Nephron progenitor cell (in vitro differentiated cells): ENCODE measurements around the gene NTM.

Experiments used
- DNase-seq: peaks from one replicate; pipeline ENCODE4 v3.0.0; 2021
- H3K27ac Mint-ChIP-seq: 2 replicates; pipeline ENCODE4 v1.8.0; 2021; ENCODE audit warnings: mild to moderate bottlenecking, moderate library complexity, mixed read lengths
- H3K27me3 Mint-ChIP-seq: 2 replicates; pipeline ENCODE4 v1.8.0; 2021; ENCODE audit warnings: mild to moderate bottlenecking, low read depth, mixed read lengths; ENCODE audit not compliant: poor library complexity
- H3K36me3 Mint-ChIP-seq: 2 replicates; pipeline ENCODE4 v1.8.0; 2021; ENCODE audit warnings: low read depth, mixed read lengths
- H3K4me1 Mint-ChIP-seq: 2 replicates; pipeline ENCODE4 v1.8.0; 2021; ENCODE audit warnings: mixed read lengths
- H3K4me3 Mint-ChIP-seq: 2 replicates; pipeline ENCODE4 v1.8.0; 2021; ENCODE audit warnings: mild to moderate bottlenecking, moderate library complexity, mixed read lengths
- H3K9me3 Mint-ChIP-seq: 2 replicates; pipeline ENCODE4 v1.8.0; 2021; ENCODE audit warnings: mild to moderate bottlenecking, moderate library complexity, mixed read lengths
- TF ChIP-seq, protein P1 (sequence below): fragments of 200-600 bp; sonication (generic); IDR thresholded peaks from 2 replicates; pipeline ENCODE4 v1.5.0; 2021; ENCODE audit warnings: antibody characterized with exemption

The NTM gene

GRCh38 chr11:131595797-131596196, 225.4 kb downstream of the NTM start:
- Mint-ChIP-seq H3K36me3 (no peaks in the 10 kb centered on the region), H3K27me3 (peaks cover 5% of the 10 kb centered on the region), H3K4me1 (peaks cover 79% of the 10 kb centered on the region), H3K27ac (no peak overlapping the region), H3K9me3 (no peaks in the 10 kb centered on the region), H3K4me3 (no peak overlapping the region)
- TF ChIP-seq, protein P1, sequence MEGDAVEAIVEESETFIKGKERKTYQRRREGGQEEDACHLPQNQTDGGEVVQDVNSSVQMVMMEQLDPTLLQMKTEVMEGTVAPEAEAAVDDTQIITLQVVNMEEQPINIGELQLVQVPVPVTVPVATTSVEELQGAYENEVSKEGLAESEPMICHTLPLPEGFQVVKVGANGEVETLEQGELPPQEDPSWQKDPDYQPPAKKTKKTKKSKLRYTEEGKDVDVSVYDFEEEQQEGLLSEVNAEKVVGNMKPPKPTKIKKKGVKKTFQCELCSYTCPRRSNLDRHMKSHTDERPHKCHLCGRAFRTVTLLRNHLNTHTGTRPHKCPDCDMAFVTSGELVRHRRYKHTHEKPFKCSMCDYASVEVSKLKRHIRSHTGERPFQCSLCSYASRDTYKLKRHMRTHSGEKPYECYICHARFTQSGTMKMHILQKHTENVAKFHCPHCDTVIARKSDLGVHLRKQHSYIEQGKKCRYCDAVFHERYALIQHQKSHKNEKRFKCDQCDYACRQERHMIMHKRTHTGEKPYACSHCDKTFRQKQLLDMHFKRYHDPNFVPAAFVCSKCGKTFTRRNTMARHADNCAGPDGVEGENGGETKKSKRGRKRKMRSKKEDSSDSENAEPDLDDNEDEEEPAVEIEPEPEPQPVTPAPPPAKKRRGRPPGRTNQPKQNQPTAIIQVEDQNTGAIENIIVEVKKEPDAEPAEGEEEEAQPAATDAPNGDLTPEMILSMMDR = no peak
- no peak for DNase-seq

GRCh38 chr11:131597890-131598289, 227.5 kb downstream of the NTM start:
- Mint-ChIP-seq H3K4me1 (peaks cover 58% of the 10 kb centered on the region), H3K36me3 (no peaks in the 10 kb centered on the region), H3K27me3 (peaks cover 9% of the 10 kb centered on the region), H3K4me3 (no peak overlapping the region), H3K9me3 (no peaks in the 10 kb centered on the region), H3K27ac (no peak overlapping the region)
- no peak for DNase-seq
- TF ChIP-seq, protein P1 = no peak

- peak overlapping the region; percentile 83 for H3K27ac Mint-ChIP-seq
- no peaks in the 10 kb centered on the region for H3K36me3 Mint-ChIP-seq
- peaks cover 54% of the 10 kb centered on the region for H3K4me1 Mint-ChIP-seq
- H3K9me3 Mint-ChIP-seq = no peaks in the 10 kb centered on the region
- TF ChIP-seq, protein P1 = no peak
- H3K27me3 Mint-ChIP-seq = peaks cover 9% of the 10 kb centered on the region
- no peak overlapping the region for H3K4me3 Mint-ChIP-seq
- DNase-seq = no peak
Measured at GRCh38 chr11:131598305-131598704, 227.9 kb downstream of the NTM start.

- no peak overlapping the region for H3K27ac Mint-ChIP-seq
- peaks cover 47% of the 10 kb centered on the region for H3K4me1 Mint-ChIP-seq
- H3K4me3 Mint-ChIP-seq = no peak overlapping the region
- peaks cover 4% of the 10 kb centered on the region for H3K9me3 Mint-ChIP-seq
- TF ChIP-seq, protein P1 = no peak
- H3K36me3 Mint-ChIP-seq = no peaks in the 10 kb centered on the region
- DNase-seq = no peak
- H3K27me3 Mint-ChIP-seq = peaks cover 9% of the 10 kb centered on the region
Measured at GRCh38 chr11:131599285-131599684, 228.9 kb downstream of the NTM start.

GRCh38 chr11:131600628-131601027, 230.2 kb downstream of the NTM start:
- H3K4me3 Mint-ChIP-seq = no peak overlapping the region
- H3K27me3 Mint-ChIP-seq = peaks cover 9% of the 10 kb centered on the region
- H3K4me1 Mint-ChIP-seq = peaks cover 36% of the 10 kb centered on the region
- H3K9me3 Mint-ChIP-seq = peaks cover 9% of the 10 kb centered on the region
- TF ChIP-seq, protein P1 = no peak
- H3K36me3 Mint-ChIP-seq = no peaks in the 10 kb centered on the region
- no peak overlapping the region for H3K27ac Mint-ChIP-seq
- DNase-seq = no peak

- Mint-ChIP-seq H3K27me3 (peaks cover 9% of the 10 kb centered on the region), H3K4me3 (no peak overlapping the region), H3K9me3 (peaks cover 9% of the 10 kb centered on the region), H3K27ac (no peak overlapping the region), H3K36me3 (no peaks in the 10 kb centered on the region), H3K4me1 (peaks cover 27% of the 10 kb centered on the region)
- TF ChIP-seq, protein P1 = no peak
- DNase-seq = no peak
Measured at GRCh38 chr11:131601586-131601985, 231.2 kb downstream of the NTM start.
